OCI-LY1 (cell line): Measurements from ENCODE around the gene HS1BP3.

ENCODE experiments used
- CTCF ChIP-seq: fragments of 200-600 bp; sonication (generic), shearing (Covaris generic); IDR thresholded peaks from 2 replicates; pipeline ENCODE4 v1.5.1; 2017; ENCODE audit warnings: mild to moderate bottlenecking, antibody characterized with exemption, low read length, moderate library complexity, mixed read lengths
- EZH2 ChIP-seq: fragments of 200-600 bp; sonication (generic), shearing (Covaris generic); IDR thresholded peaks from 2 replicates; pipeline ENCODE4 v1.8.0; 2017; ENCODE audit warnings: borderline replicate concordance, mixed run types, mild to moderate bottlenecking, antibody characterized with exemption, low read length, moderate library complexity, mixed read lengths

DNA sequence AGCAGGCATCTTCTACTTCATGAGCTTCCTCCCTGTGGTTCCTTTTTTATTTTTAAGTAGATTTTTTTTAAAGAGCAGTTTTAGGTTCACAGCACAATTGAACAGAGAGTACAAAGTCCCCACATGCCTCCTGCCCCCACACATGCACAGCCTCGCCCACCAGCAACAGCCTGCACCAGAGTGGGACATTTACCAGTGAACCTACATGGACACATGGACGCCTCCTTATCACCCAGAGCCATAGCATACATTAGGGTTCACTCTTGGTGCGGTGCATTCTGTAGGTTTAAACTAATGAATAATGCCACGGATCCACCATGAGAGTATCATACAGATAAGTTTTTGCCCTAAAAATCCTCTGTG, 40.9 kb downstream of the HS1BP3 start:
- TF ChIP-seq CTCF (no peak), EZH2 (no peak)
